GM19351 (cell line): ENCODE data around the gene GOLGA6B.
"Not testable (repeated sequence)": the region's sequence is repeated elsewhere in the genome, so short reads cannot be mapped to it uniquely, and the experiment has no call there.

Experiments
- ATAC-seq: cut with Tn5 transposase; IDR thresholded peaks from one replicate; pipeline ENCODE4 v1.9.1; 2021; ENCODE audit warnings: mild to moderate bottlenecking, moderate library complexity; ENCODE audit not compliant: unreplicated experiment

The GOLGA6B gene

GRCh38 chr15:72654397-72654796 lies at the start of gene GOLGA6B:
TSS of gene GOLGA6B (plus strand) at chr15:72654697. CDS start at chr15:72654738, 41 bp downstream.
- ATAC-seq = not testable (repeated sequence)

- ATAC-seq = no peak
Observed at GRCh38 chr15:72604794-72605193, 49.7 kb upstream of the GOLGA6B start.

DNA sequence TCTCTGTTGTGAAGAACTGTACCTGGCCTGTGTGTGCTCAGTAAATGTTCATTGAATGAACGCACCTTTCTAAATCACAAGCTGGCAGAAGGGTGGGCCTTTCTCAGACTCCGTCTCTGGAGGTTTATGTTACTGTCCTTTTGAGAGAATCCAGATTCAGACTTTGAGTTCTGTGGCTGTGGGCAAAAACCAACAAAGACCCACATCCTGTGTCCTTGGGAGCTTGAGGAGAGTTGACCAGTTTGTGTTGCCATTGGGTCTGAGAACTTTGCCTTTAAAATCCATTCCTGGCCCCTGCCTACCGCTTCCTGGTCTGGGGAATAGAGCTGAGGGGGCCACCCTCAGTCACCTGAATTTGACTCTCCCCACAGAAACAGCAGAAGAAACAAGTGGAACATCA lies 46.4 kb upstream of the GOLGA6B start:
- not testable (repeated sequence) for ATAC-seq

GRCh38 chr15:72609862-72610261 lies 44.6 kb upstream of the GOLGA6B start:
- ATAC-seq = no peak

DNA sequence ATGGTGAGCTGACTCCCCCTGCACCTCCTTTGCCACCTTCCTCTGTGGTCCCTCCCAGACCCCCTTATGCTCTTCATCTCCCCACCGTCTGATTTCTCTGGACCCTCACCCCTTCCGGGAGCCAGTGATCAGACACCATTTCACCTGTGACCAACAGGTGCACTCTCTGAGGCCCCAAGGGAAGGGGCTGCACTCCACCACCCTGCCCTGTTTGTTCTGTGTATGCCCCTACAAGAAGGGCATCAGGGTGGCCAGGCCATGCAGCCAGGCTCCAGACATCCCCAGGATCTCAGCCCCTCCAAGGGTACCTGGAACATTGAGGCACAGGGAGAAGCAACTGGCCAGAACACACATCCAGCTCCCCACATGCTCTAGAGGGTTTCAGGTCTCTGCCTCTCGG lies 42.2 kb upstream of the GOLGA6B start:
- ATAC-seq = not testable (repeated sequence)

- no peak for ATAC-seq
Observed at GRCh38 chr15:72614810-72615532, 39.5 kb upstream of the GOLGA6B start.

- not testable (repeated sequence) for ATAC-seq
Observed at GRCh38 chr15:72615533-72616233, 38.8 kb upstream of the GOLGA6B start.

- no peak for ATAC-seq
Observed at GRCh38 chr15:72616491-72617210, 37.8 kb upstream of the GOLGA6B start.

GRCh38 chr15:72623854-72624253 lies 30.6 kb upstream of the GOLGA6B start:
- not testable (repeated sequence) for ATAC-seq

- not testable (repeated sequence) for ATAC-seq
Observed at GRCh38 chr15:72626153-72626552, 28.3 kb upstream of the GOLGA6B start.

DNA sequence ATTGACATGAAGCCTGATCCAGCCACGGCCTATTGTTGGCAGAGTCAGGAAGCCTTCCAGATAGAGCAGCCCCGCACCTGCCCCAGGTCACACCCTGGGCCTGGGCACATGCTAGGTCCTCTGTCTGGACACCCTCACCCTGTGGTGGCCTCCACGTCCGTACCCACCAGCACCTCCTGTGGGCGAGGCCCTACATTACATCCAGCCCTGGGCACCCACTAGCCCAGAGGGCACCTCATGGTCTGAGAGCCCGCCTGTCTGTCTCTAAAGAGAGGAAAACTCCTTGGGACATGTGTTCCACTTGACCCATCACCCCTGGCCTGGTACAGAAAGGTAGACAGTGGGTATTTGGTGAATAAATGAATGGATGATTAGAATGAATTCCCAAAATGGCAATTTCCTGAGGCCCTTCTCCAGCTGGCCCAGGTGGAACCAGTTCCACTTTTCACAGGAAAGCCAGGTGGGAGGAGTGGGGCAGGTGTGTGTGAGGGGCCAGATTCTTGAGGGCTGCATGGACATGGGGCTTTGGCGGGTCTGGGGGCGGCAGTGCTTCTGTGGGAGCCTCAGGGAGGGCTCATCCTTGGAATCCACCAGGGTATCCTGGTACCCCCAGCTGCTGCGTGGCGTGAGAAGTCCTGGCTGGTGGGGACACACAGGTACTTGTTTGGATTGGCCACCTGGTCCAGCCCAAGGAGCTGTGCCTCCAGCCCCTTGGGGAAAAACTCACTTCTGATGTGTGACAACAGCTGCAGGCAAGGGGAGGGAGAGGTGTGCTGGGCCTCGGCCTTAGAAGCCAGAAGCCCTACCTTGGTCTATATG lies 26.0 kb upstream of the GOLGA6B start:
- not testable (repeated sequence) for ATAC-seq

GRCh38 chr15:72629068-72629570 lies 25.4 kb upstream of the GOLGA6B start:
- ATAC-seq = not testable (repeated sequence)

DNA sequence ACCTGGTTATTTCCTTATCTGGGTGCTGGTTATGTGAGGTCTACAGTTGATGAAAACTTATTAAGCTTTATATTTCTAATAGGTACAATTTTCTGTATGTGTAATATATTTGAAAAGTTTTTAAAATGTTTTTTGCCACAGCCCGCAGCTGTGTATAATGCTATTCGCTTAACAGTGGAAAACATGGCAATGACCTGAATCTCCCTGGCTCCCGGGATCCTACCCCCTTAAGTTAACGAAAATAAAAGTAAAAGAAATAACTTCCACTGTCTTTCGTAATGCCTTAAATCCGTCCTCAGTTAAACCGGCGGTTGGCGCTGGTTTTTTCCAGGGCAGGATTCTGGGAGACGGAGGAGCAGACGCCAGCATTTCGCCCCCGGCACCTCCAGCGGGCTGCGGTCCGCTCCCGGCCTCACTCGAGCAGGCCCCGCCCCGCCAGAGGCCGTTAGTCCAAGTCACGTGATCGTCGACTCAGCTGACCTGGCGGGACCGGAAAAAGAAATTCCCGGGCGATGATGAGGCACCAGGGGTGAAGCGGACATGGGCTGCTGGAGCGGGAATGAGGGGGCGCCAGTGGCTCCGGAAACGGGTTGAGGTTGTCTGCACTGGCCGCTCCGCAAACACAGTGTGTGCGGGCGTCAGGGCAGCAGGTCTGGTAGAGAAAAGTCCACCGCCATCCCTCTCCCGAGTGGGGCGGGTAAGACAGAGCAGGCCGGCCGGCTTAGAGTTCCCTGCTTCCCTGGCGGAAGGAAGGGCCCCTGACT lies 17.8 kb upstream of the GOLGA6B start:
- not testable (repeated sequence) for ATAC-seq

DNA sequence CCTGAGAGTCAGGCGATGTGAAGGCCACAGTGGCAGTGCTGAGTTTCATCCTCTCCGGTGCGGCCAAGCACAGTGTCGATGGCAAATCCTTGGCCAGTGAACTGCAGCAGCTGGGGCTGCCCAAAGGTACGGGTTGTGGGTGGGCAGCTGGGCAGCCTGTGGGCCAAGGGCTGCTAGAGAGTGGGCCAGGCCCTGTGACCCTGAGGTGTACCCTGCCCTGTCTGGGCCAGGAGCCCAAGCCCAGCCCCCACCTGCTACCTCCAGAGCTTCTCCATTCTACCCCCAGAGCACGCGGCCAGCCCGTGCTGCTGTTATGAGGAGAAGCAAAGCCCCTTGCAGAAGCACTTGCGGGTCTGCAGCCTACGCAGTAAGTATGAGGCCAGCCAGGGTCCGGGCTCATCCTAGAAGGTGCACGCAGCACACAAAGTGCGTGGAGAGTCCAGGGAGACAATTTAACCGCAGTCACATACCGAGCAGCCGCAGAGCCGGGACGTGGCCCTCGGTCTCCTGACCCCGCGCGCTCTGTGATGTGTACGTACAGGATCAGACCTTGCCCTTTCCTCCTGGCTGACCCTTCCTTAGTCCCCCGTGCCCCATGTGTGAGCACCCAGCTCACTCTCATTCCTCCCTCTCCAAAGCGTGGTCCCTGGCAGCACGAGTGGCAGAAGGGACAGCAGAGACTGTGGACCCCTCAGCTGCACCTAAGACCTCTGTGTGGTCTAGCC lies 14.6 kb upstream of the GOLGA6B start:
- not testable (repeated sequence) for ATAC-seq

- ATAC-seq = not testable (repeated sequence)
Observed at GRCh38 chr15:72642271-72642670, 12.2 kb upstream of the GOLGA6B start.

DNA sequence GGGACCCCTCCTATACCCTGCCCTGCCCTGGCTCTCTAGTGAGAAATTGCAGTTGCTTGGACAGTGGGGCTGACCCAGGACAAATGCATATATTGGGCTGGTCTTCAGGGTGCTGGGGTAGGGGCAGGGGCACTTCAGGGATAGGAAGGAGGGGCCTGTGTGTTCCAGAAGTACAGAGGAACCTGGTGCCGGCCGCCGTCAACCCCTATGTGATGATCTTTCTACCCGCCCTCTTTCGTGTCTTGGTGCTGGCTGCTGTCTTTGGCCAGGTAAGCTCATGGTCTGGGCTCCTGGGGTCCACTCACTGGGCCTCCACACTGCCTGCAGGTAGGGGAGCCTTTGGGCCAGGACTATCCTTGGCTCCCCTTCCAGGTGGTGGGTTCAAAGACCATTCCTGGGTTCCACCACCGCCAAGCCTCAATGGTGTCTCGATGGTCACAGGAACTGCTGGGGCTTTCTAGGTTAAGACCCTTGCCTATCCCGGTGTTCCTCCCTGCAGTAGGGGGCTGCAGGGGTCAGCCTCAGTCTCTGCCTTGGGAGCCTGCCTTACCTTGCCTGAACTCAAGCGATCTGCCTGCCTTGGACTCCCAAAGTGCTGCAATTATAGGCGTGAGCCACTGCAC lies 5.8 kb upstream of the GOLGA6B start:
- not testable (repeated sequence) for ATAC-seq

DNA sequence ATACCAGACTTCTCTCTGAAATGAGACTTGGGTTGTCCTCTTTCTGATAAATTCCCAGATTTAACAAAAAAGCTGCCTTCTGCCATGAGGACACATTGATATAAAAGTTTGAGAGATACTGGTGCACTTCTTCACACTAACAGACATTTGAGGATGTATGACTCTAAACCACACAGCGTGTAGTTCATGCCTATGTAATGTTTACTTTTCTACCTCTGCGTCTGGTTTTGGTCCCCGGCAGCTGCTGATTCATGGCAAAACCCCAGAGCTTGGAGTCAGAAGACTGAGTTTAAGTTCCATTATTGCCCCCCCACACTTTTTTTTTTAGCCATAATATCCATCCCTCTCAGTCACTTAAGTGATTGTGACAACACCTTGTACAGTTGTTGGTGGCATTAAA lies 1.5 kb downstream of the GOLGA6B start:
- ATAC-seq = not testable (repeated sequence)

DNA sequence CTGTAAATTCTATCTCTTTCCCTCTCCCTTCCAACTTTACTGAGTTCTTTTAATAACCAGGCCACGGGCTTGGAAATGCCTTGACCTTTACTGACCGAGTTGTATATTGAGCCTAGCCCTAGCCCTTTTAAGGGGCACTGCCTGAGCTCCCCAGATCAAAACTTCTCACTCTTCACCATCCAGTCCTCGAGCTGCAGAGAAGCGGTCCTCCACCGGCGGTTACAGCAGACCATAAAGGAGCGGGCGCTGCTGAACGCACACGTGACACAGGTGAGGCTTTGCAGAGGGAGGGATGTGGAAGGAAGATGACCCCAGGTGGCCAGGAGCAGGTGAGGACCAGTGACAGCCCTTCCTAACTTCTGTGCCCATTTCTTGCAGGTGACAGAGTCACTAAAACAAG lies 6.6 kb downstream of the GOLGA6B start:
- not testable (repeated sequence) for ATAC-seq

DNA sequence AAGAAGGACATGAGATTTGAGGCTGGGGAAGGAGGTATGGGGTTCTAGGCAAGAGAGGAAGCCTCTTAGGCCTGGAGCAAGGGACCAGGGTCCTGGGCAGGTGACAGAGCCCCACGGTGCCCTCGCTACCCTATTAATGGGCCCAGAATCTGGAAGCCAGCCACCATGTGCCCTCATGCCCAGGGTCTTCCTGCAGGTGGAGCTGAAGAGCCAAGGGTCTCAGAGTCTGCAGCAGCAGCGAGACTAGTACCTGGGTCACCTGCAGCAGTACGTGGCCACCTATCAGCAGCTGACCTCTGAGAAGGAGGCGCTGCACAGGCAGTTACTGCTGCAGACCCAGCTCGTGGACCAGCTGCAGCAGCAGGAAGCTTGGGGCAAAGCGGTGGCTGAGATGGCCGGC lies 9.4 kb downstream of the GOLGA6B start:
- ATAC-seq = not testable (repeated sequence)
